Measurements from ENCODE around the gene CALN1.
"Not testable (repeated sequence)": the region's sequence is repeated elsewhere in the genome, so short reads cannot be mapped to it uniquely, and the experiment has no call there.

The CALN1 gene

DNA sequence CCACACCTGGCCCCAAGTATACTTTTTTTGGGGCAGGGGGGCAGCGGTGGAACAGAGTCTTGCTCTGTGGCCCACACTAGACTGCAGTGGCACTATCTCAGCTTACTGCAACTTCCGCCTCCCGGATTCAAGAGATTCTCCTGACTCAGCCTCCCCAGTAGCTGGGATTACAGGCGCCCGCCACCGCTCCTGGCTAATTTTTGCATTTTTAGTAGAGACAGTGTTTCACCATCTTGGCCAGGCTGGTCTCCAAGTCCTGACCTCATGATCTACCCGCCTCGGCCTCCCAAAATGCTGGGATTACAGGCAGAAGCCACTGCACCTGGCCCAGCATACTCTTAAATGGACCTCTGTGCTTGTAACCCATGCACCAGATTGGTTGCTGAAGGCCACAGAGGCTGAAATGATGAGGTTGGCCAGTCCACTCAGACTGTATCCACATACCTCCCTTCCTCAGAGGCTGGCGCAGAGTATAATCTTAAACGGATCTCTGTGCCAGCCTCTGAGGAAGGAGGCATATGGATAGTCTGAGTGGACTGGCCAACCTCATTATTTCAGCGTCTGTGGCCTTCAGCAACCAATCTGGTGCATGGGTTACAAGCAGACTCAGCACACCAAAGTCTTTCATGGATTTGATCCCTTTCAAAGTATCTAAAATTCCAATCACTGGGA, 3.0 kb downstream of the CALN1 start:
- no peak for DNase-seq

DNA sequence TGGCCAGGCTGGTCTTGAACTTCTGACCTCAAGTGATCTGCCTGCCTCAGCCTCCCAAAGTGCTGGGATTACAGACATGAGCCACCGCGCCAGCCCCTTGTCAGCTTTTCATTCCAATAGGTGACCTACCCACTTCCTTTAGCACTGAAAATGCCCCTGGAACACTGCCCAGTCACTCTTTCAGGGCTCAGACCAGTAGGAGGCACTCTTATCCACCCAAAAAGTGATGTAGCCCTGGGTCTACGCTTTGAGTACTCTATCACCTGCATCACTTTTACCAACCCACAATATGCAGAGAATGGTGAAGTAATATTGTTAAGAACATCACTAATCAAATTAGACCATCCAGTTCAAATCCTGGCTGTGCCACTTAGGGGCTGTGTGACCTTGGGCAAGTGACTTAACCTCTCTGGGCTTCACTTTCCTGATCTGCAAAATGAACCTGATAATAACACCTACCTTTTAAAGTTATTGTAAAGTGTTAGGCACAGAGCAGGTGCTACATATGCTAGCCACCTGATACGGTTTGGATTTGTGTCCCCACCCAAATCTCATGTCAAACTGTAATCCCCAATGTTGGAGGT, 5.2 kb downstream of the CALN1 start:
- no peak for DNase-seq

DNA sequence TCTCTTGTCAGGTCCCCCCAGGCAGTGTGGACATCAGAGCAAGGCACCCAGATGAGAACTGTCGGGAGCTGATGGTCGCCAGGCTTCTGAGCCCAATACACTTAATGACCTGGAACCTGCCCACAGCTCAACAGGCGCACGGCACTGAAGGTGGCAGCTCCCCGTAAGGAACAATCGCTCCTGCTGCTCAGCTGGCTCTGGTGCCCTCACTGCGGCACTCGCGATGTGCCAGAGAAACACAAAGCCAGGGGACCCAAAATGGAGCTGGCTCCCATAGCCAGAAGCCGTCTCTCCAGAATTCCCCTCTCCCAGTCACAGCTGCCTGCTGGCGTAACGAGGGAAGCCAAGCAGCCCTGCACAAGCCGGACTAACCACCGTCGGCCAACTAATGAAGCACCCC, 6.3 kb downstream of the CALN1 start:
- no peak for DNase-seq

DNA sequence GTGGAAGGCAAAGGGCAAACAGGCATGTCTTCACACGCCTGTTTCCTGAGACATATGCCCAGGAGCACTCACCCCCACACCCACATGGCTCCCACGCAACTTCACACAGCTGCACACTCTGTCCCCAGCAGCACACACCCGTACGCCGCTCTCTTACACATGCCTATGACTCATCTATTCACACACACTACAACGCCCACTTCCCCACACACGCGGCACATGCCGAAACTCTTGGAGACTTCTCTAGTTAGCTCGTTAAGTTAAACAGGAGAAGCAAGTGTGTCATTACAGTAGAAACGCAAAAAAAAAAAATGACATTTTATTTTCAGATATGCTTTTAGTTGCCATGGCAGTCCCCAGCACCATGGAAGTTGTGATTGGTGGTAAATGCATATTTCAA, 6.7 kb downstream of the CALN1 start:
- no peak for DNase-seq

DNA sequence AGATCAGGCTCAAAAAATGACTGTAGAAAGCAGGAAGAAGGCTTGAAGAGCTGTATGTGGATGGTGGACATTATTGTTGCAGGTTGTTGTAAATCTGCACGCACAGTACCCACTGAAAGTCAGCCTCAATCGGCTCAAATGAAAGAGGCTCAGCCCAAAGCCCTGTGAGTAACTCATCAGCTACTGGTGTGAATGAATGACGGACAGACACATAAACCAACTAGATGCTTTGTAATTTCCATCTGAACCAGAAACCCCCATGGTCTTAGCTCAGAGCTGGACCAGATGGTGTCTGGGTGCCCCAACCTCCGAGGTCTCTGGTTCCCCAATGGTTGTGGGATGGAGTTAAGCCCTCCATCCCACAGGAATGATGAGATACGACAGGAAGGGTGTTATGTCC, 7.4 kb downstream of the CALN1 start:
- DNase-seq, result no peak

DNA sequence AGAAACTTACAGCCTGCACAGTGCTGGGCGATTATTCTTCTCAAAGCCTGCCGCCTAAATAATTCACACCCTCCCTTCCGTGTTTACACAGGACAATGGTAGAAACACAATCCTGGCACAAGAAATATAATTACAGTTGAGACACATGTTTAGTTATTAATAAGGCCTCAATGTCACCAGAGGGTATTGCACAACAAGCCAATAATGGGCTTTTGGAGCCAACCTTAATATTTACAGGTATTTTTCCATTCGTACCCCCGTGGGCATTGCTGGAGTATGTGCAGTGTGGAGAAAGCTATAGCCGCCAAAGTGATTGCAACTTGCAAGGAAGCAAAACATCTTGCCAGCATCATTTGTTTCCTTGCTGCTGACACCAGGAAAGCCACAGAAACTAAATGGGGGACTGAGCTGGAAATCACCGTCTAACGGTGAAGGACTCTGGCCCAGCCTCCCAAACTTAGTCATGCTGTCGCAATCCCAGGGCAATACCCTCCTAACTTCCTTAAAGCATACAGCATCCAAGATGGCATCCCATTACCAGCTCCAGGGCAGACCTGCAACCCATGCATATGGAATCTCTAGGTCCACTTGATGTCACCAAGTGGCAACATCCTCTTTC, 8.6 kb downstream of the CALN1 start:
- DNase-seq, result no peak

DNA sequence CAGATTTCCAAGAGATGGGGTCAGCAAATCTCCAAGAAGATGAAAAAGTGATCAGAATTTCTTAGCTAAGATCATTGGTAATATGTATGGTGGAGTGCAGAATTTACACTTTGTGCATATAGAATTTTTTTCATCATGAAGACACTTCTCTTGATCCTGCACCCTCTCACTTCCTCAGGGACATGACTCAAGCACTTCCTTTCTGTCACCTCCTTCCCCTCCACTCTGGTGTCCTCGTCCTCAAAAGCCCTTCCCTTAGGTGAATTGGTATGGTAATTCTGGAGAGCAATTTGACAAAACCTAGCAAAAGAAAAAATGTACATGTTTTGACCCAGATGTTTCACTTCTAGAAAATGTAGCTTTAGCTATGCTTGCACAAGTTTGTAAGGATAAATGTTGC, 18.1 kb downstream of the CALN1 start:
- no peak for DNase-seq

DNA sequence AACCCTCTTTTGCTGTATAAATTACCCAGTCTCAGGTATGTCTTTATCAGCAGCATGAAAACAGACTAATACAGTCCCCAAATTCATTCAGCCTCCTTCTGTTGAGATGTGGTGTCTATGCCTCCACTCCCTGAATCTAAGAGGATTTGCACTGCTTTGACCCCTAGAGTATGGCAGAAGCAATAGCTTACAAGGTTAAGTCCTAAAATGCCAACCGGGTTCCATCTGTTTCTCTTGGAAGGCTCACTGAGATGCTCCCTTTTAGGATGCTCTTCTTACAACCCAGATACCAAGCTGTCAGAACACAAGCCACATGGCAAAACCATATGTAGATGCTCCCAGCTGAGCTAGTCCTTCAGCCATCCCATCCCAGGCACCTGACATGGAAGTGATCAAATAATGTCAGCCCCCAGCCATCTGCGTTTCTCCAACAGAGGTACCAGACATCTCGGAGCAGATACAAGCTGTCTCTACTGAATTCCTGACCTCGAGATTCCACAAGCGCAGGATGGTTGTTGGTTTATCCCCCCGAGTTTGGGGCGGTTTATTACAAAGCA, 20.2 kb downstream of the CALN1 start:
- DNase-seq, result no peak

DNA sequence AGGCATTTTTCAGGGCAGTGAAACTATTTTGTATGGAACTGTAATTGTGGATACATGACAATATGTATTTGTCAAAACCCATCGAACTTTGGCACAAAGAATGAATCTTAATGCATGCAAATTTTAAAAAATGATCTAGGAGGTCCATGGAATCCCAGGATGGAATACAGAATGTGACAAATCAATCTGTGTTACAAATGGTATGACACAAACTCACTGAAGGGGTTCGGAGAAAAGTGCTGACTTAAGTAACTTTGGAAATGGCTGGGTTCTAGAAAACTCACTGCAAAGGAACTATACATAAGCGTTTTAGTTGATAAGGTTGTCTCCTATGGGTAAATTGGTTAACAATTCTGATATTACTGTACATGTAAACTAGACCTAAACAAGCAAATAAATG, 26.0 kb downstream of the CALN1 start:
- no peak for DNase-seq

DNA sequence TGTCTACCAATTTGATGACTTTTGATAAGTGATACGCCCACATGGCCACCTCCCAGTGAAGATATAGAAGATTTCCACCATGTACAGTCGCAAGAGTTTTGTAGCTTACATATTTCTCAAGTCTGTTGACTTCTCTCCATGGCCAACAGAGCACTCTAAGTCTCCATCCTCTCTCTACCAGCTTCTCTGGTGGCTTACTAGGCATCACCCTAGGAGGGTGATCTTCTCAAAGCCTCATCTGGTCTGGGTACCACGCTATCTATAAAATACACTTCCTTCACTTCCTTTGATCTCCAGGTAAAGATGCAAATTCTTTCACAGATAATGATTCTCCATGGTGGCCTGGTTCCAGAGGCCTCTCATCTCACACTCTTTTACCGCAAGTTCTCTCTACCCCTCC, 49.9 kb downstream of the CALN1 start:
- DNase-seq, result no peak

DNA sequence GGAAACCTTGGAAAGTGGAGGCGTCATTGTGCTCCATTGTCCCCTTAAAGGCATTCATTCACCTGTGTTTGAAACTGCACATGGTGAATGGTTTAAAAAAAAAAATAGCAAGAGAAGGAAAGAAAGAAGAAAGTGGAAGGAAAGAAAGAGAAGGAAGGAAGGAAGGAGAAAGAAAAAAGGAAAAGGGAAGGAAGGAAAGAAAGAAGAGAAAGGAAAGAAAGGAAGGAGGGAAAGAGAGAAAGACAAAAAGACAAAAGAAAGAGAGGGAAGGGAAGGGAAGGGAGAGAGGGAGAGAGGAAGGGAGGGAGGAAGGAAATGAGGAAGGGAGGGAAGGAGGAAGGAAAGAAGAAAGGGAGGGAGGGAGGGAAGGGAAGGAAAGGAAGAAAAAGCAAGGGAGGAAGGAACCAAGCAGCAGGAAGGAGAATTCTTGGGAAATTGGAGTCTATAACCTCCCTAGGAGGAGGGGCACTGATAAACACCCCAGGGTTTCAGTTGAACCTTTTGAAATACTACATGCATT, 66.9 kb downstream of the CALN1 start:
- no peak for DNase-seq

DNA sequence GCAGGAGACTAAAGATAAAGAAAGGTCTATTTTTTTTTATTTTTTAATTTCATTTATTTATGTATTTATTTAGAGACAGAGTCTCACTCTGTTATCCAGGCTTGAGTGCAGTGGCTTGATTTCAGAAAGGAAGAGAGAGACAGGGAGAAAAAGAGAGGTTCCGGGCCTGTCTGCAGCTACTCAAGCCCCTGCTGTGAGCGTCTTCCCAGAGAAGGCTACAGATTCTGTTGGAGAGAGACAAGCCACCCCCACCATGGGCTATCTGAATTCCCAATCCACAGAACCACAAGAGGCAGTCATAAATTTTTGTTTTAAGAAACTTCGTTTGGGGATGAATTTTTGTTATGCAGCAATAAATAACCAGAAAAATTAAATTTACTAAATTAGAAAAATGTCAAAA, 68.1 kb downstream of the CALN1 start:
- DNase-seq, result no peak

DNA sequence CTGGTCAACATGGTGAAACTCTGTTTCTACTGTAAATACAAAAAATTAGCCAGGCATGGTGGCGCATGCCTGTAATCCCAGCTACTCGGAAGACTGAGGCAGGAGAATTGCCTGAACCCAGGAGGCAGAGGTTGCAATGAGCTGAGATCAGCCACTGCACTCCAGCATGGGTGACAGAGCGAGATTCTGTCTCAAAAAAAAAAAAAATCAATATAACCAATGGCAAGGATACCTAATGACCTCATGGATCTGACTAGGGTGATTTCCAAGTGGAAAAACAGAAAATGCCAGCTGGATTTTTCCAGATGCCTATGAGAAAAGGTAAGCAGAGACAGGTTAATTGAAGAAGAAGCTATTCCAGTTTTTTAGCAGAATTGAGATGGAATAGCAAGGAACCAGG, 68.8 kb downstream of the CALN1 start:
- DNase-seq, result not testable (repeated sequence)

DNA sequence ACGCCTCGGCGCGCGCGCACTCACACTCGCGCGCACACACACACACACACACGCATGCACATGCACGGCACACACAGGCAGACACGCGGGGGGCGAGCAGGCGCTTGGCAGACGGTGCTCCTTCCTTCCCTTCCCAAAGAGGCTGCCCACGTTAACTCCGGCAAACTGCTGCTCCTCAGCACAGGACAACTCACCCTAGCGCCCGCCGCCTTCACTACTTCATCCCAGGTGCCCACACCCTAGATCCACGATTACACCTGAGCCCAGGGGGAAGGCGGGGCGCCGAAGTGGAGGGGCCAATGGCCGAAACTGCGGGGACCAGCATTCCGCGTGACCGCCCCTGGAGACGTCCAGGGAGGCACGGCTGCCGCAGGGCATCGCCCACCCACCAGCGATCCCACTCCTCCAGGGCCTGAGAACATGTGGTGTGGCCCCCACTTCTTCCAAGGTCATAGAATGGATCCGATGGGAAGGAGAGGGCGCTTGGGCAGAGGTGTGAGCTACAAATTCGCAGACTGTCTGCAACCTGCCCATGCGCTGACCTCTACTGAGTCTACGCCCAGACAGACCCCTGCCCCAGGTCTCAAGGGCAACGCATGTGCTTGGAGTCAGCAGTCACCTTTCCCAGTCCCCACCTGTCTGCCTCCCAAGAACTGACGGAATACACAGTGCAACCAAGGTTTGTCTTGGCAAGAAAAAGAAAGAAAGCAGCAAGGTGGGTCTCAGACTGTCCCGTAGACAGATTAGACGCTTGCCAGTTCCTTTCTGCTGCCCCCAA, 74.6 kb downstream of the CALN1 start:
- DNase-seq, result no peak

DNA sequence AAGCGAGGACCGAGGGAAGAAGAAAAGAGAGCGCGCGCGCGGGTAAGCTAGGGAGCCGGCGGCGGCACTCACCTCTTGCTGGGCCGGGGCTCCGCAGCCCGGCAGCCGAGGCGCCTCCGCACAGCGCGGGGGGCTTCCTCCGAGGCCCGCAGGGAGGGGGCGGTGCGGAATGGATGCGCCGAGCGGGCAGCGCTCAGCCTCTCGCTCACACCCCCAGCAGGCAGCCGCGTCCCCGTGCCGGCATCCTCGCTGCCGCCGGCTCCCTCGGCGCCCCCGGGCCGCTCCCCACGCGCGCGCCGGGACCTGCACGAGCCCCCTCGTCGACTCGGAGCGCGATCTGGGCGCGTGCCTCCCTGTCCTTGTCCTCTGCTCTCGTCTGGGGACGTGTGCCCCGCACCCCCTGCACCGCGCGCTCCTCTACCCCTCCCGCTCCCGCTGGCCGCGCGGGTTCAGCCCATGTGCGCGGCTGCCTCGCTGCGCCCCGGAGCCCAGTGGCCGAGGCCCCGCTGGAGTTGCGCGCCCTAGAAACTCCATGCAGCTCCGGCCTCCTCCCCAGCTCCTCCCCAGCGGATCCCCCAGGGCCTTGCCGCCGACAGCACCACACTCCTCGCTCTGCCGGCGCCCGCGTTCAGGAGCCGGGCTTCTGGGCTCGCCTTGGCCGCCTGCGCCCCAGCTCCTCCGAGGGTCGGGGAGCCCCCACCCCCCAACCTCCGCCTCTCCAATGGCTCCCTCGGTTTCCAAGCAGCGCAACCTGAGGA, 75.3 kb downstream of the CALN1 start:
- no peak for DNase-seq

DNA sequence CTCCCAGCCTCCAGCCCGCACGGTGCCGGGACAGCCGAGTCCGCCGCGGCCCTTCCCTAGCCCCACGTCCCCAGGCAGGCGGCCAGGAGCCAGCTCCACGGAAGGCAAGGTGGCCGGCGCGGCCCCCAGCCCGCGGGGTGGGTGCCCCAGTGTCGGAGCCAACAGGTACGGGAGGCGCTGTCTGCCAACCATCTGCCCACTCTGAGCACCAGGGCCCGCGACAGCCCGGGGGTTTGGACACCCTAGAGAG, 75.8 kb downstream of the CALN1 start:
- DNase-seq, result no peak

DNA sequence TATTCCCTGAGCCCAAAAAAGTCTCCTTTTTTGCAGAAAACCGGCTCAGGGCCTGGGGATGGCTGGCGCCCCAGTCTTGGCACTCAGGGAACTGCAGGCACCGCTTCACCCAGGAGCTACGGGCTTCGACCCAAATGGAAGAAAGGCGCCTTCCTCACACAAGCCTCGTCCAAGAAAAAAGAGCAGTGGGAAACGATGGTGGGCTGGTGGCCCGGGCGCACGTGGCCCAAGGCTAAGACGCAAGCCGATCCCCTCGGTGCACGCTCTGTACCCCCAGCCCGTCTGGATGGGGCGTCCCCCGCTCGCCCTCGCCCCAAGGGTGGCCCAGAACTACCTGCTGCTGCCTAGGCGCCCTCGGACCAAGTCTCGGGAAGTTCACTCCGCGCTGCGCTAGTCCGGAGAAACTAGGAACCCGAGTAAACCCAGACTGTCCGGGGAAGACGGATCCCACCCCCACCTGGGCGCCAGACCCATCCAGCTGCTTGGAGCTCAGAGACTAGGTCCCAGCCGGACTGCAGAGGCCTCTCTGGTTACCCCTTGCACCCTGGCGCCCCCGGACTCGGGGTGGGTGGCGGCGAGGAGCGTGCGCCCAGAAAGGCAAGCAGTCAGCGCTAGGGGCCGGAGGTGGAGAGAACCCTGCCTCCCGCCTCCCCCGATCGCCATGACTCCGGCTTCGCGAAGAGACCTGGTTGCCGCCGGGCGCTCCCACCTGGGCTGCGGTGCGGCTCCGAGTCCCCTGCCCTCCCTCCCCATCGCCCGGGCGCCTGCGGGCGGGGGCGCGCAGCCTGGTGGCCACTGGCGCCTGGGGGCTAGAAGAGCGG, 76.4 kb downstream of the CALN1 start:
- no peak for DNase-seq

DNA sequence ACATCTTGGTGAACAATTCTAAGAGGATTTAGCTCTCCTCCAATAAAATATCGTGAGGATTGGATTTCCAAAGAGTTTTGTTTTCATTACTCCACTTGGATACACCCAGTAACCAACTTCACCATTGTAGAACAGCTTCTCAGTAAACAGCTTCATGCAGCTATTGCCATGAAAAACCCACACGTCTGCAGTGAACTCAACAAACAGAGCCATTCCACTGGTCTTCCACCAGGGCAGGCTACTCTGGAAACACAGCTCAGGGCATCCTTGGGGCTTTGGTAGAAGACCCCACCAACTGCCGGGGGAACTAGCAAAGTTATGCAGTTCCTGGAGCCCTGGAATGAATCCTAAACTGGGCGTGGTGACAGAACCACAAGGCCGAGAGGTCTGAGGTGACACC, 77.4 kb downstream of the CALN1 start:
- no peak for DNase-seq

DNA sequence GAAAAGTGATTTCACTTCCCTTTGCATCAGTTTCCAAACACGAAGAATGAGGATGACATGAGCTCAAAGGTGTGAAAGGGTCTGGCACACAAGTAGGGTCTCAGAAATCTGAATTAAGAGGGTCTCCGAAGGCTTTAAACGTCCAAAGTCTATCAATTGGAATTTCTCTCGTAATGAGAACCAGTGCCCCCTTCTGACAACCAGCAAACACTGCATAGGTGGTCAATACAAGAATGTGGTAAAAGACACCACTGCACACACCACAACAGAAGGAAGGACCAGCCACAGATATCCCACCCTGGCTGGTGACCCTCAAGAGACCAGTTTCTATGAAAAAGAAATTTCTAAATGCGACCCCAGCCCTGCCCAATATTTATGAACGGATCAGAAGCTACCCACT, 78.1 kb downstream of the CALN1 start:
- no peak for DNase-seq

DNA sequence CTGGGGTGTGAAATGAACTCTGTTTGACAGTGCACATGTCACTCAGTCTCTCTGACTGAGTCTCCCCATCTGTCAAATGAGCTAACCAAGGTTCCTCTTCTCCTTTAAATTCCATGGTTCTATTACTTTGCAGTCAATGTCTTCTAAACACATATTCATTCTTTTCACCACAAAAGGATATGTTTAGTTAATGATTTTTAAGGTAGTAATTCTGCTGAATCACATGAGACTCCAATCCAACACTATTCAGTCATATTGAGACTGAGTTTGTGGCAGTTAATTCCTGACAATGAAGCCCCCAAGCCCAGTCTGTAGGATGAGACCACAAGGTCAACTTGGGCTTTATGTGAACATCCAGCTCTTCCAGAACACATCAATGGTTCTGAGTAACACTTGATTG, 85.3 kb downstream of the CALN1 start:
- DNase-seq, result no peak

DNA sequence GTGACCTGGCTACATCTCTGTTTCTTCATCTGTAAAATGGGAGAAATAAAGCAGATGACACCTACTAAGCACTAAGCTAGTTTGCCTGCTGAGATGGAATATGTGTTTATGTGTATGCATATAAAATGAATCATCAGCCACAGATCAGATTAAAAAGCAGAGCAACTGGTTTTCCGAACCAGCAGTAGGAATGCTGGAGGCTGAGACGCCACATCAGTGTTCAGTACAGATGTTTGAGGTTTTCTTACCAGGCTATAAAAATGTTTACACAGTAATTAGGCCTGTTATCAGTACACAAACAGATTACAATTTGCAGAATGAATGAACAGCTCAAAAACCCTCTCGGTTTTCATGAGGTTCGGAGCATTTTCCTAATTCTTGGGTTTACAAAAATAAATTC, 85.8 kb downstream of the CALN1 start:
- no peak for DNase-seq

DNA sequence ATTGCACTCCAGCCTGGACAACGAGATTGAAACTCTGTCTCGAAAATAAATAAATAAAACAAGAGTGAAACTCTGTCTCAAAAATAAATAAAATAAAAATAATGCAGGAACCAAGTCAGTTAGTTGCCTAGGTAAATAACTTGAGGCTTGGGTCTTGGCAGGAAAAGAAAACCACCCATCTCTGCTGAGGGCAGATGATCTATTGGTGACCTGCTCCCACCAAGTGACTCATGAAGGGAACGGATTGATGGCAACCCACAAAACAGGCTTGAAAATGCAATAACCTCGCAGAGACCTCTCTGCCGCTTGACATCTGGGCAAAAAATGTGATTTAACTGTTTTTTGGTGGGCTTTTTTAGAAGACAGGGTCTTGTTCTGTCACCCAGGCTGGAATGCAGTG, 86.6 kb downstream of the CALN1 start:
- DNase-seq, result no peak
